HepG2 (cell line): ENCODE measurements around the gene ITCH. TPM values are rescaled to one million over a fixed set of nuclear protein-coding genes. Genes with fewer than 3 reads are reported as not detected.
A peak's percentile ranks its signal among the peaks of the same experiment; 100 is the strongest.

Experiments used
- ELF4 ChIP-seq: sonication (generic); formaldehyde crosslinking; IDR thresholded peaks from 2 replicates; pipeline ENCODE4 v1.5.0; 2020; ENCODE audit warnings: missing genetic modification reagents, mild to moderate bottlenecking, moderate library complexity, borderline replicate concordance
- FOXP4 ChIP-seq: sonication (generic); formaldehyde crosslinking; IDR thresholded peaks from 2 replicates; pipeline ENCODE4 v1.4.0; 2020; ENCODE audit warnings: missing genetic modification reagents
- GATAD1 ChIP-seq: IDR thresholded peaks from 2 replicates; pipeline ENCODE4 v1.6.1; 2016; ENCODE audit warnings: missing genetic modification reagents, missing compliant biosample characterization
- ISX ChIP-seq: sonication (generic); formaldehyde crosslinking; conservative IDR thresholded peaks from 2 replicates; pipeline ENCODE4 v1.5.0; 2020; ENCODE audit warnings: missing genetic modification reagents
- JARID2 ChIP-seq: sonication (generic); formaldehyde crosslinking; IDR thresholded peaks from 2 replicates; pipeline ENCODE4 v1.8.1; 2023; ENCODE audit warnings: missing genetic modification reagents, inconsistent platforms; ENCODE audit not compliant: insufficient replicate concordance
- KDM6A ChIP-seq: IDR thresholded peaks from 2 replicates; pipeline ENCODE4 v1.6.1; 2016; ENCODE audit warnings: low read depth
- NCOR1 ChIP-seq: fragments of 200-600 bp; sonication (generic); IDR thresholded peaks from 2 replicates; pipeline ENCODE4 v1.7.0; 2017; ENCODE audit warnings: antibody characterized with exemption, low read length, borderline replicate concordance
- NKX3-1 ChIP-seq: sonication (generic); formaldehyde crosslinking; IDR thresholded peaks from 2 replicates; pipeline ENCODE4 v1.5.0; 2020; ENCODE audit warnings: missing genetic modification reagents
- SAFB2 ChIP-seq: sonication (generic); formaldehyde crosslinking; IDR thresholded peaks from 2 replicates; pipeline ENCODE4 v1.5.1; 2020; ENCODE audit warnings: missing genetic modification reagents, low read depth, mild to moderate bottlenecking, borderline replicate concordance
- STAT5B ChIP-seq: sonication (generic); formaldehyde crosslinking; IDR thresholded peaks from 2 replicates; pipeline ENCODE4 v1.4.0; 2020; ENCODE audit warnings: missing genetic modification reagents
- TBP ChIP-seq: sonication (generic); formaldehyde crosslinking; IDR thresholded peaks from 2 replicates; pipeline ENCODE4 v1.5.0; 2020; ENCODE audit warnings: missing genetic modification reagents
- THAP11 ChIP-seq: IDR thresholded peaks from 2 replicates; pipeline ENCODE4 v1.6.1; 2016; ENCODE audit warnings: missing biosample characterization, missing genetic modification reagents
- THAP7 ChIP-seq: sonication (generic); formaldehyde crosslinking; IDR thresholded peaks from 2 replicates; pipeline ENCODE4 v1.8.1; 2023; ENCODE audit warnings: mild to moderate bottlenecking, missing genetic modification reagents
- THYN1 ChIP-seq: sonication (generic); formaldehyde crosslinking; IDR thresholded peaks from 2 replicates; pipeline ENCODE4 v1.8.1; 2023; ENCODE audit warnings: low read depth, mild to moderate bottlenecking, moderate library complexity, missing genetic modification reagents, borderline replicate concordance
- TMF1 ChIP-seq: sonication (generic); formaldehyde crosslinking; IDR thresholded peaks from 2 replicates; pipeline ENCODE4 v1.8.1; 2022; ENCODE audit warnings: low read depth, missing genetic modification reagents
- ZBTB10 ChIP-seq: sonication (generic); formaldehyde crosslinking; IDR thresholded peaks from 2 replicates; pipeline ENCODE4 v1.4.0; 2020; ENCODE audit warnings: missing genetic modification reagents, borderline replicate concordance
- ZBTB7A ChIP-seq: sonication (generic); formaldehyde crosslinking; IDR thresholded peaks from 2 replicates; pipeline ENCODE4 v1.8.0; 2022; ENCODE audit warnings: mild to moderate bottlenecking, missing genetic modification reagents
- ZFX ChIP-seq: sonication (generic); formaldehyde crosslinking; IDR thresholded peaks from 2 replicates; pipeline ENCODE4 v1.4.0; 2020; ENCODE audit warnings: mild to moderate bottlenecking, low read depth, missing genetic modification reagents, moderate library complexity
- ZNF414 ChIP-seq: sonication (generic); formaldehyde crosslinking; IDR thresholded peaks from 2 replicates; pipeline ENCODE4 v1.5.0; 2020; ENCODE audit warnings: missing genetic modification reagents
- ZNF446 ChIP-seq: sonication (generic); formaldehyde crosslinking; IDR thresholded peaks from 2 replicates; pipeline ENCODE4 v1.5.0; 2020; ENCODE audit warnings: mild to moderate bottlenecking, missing genetic modification reagents
- ZNF501 ChIP-seq: sonication (generic); formaldehyde crosslinking; IDR thresholded peaks from 2 replicates; pipeline ENCODE4 v1.5.1; 2020; ENCODE audit warnings: mild to moderate bottlenecking, moderate library complexity, missing genetic modification reagents
- polyA plus RNA-seq, 8 experiments: library from polyadenylated mRNA; depleted of rRNA in 3 of 8; stranded (reverse) in 7 of 8; unstranded in 1 of 8; fragments of >200 nt; fragmentation: Illumina TruSeq in 4 of 8; extraction: Trizol in 4 of 8; gene quantifications; 2 replicates each; pipeline versions ENCODE4 v1.2.1 to v1.2.3, GENCODE V29; 2011 to 2016; ENCODE audit warnings: low read depth in 4 of 8, missing spikeins in 1 of 8, mixed read lengths in 1 of 8; ENCODE audit not compliant: insufficient read depth in 1 of 8
- total RNA-seq, 5 experiments: library from RNA; depleted of rRNA; stranded (reverse); fragments of >200 nt; fragmentation: Illumina TruSeq; extraction: Trizol; gene quantifications; 2 replicates each; pipeline ENCODE4 v1.2.3, GENCODE V29; 2016; ENCODE audit warnings: low read depth in 1 of 5

ITCH gene
- total and polyA plus RNA-seq, 2 of the 13 experiments (the other 11 are each of a cell fraction or from before 2014, with no cell fraction given), result 20.5 to 112 TPM

- TF ChIP-seq FOXP4 (CRISPR knock-in tag) (peak; percentile 65), TBP (CRISPR knock-in tag) (peak; percentile 53; the same call in 1 of the 2 replicates), KDM6A (CRISPR knock-in tag) (peak; percentile 18; the same call in 1 of the 2 replicates), ZNF414 (no peak), ISX (CRISPR knock-in tag) (0 out of 2 replicates have a peak, but pooled peaks have one; percentile 44), NKX3-1 (CRISPR knock-in tag) (peak; percentile 81; the same call in 1 of the 2 replicates), THYN1 (CRISPR knock-in tag) (0 out of 2 replicates have a peak, but pooled peaks have one; percentile 12), THAP7 (CRISPR knock-in tag) (peak; percentile 49; the same call in 1 of the 2 replicates), NCOR1 (peak; percentile 22; the same call in 1 of the 2 replicates), STAT5B (CRISPR knock-in tag) (0 out of 2 replicates have a peak, but pooled peaks have one; percentile 65), ZBTB10 (CRISPR knock-in tag) (0 out of 2 replicates have a peak, but pooled peaks have one; percentile 16), ZNF446 (CRISPR knock-in tag) (0 out of 2 replicates have a peak, but pooled peaks have one; percentile 38), ZBTB7A (CRISPR knock-in tag) (0 out of 2 replicates have a peak, but pooled peaks have one; percentile 37), ZFX (CRISPR knock-in tag) (peak; percentile 41), GATAD1 (CRISPR knock-in tag) (0 out of 2 replicates have a peak, but pooled peaks have one; percentile 4), THAP11 (CRISPR knock-in tag) (peak; percentile 26; the same call in 1 of the 2 replicates), TMF1 (0 out of 2 replicates have a peak, but pooled peaks have one; percentile 52), JARID2 (peak; percentile 37), ELF4 (peak; percentile 84; the same call in 1 of the 2 replicates), ZNF501 (peak; percentile 81), SAFB2 (CRISPR knock-in tag) (peak; percentile 67; the same call in 1 of the 2 replicates)
These were observed 149.3 kb downstream of the ITCH start (continued) for GRCh38 chr20:34512266-34512954.
